Measurements from ENCODE around the gene POLD2. TPM values are rescaled to one million over a fixed set of nuclear protein-coding genes. Genes with fewer than 3 reads are reported as not detected.

POLD2 gene
- total RNA-seq, 1 donor from 2014 or later, result 42.0 TPM

DNA sequence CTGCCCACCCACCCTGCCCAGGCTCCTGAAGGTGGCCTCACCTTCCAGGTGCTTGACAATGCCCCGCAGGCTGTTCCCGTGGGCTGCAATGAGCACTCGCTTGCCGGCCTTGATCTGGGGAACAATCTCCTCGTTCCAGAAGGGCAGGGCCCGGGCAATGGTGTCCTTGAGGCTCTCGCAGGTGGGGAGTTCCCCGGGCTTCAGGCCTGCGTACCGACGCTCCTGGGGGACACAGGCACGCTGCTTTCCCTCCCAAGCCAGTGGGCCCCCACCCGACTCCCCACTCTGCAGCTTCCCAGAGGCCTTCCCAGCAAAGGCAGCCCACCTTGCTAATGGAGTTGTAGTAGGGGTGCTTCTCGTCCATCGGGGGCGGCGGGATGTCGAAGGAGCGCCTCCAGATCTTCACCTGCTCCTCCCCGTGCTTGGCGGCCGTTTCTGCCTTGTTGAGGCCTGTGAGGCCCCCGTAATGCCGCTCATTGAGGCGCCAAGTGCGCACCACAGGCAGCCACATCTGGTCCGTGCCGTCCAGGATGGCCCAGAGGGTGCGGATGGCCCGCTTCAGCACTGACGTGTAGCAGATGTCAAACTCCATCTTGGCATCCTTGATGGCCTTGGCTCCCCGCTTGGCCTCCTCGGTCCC, 58.4 kb downstream of the POLD2 start:
- H3K27ac ChIP-seq, result no peak overlapping the region
- H3K27me3 ChIP-seq, result no peaks in the 10 kb centered on the region
- intact Hi-C loops (cut with DNase I), result no loop called here
- no peak overlapping the region for H3K4me3 ChIP-seq
- TF ChIP-seq, protein P1, sequence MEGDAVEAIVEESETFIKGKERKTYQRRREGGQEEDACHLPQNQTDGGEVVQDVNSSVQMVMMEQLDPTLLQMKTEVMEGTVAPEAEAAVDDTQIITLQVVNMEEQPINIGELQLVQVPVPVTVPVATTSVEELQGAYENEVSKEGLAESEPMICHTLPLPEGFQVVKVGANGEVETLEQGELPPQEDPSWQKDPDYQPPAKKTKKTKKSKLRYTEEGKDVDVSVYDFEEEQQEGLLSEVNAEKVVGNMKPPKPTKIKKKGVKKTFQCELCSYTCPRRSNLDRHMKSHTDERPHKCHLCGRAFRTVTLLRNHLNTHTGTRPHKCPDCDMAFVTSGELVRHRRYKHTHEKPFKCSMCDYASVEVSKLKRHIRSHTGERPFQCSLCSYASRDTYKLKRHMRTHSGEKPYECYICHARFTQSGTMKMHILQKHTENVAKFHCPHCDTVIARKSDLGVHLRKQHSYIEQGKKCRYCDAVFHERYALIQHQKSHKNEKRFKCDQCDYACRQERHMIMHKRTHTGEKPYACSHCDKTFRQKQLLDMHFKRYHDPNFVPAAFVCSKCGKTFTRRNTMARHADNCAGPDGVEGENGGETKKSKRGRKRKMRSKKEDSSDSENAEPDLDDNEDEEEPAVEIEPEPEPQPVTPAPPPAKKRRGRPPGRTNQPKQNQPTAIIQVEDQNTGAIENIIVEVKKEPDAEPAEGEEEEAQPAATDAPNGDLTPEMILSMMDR (IDR thresholded peaks at IDR 0.05), result no peak
- peak in 1 of 2 donors; percentile 2 for TF ChIP-seq POLR2AphosphoS5 (IDR thresholded peaks at IDR 0.05; ENCODE audit: insufficient read depth in 1 of 2, low read depth in 1 of 2)
- H3K9me3 ChIP-seq, result no peaks in the 10 kb centered on the region
- H3K4me1 ChIP-seq, result peaks cover 23% of the 10 kb centered on the region
- peaks cover 0 to 19% of the 10 kb centered on the region in 2 donors for H3K36me3 ChIP-seq
- no peak for DNase-seq (ENCODE audit: extremely low spot score in 2 of 2)

Small RNA genes lying within 50 kb of the gene (microRNA-seq; reads per million reads assigned to microRNA genes)
- gene MIR6838 (ENCODE audit: borderline number of aligned reads, borderline replicate concordance), result not detected

Small RNA genes lying within 50 kb of the gene (small RNA-seq; reads per million reads assigned to genes)
- gene RNA5SP230, result not detected

Other genes with a start within 250 kb of the POLD2 start
- gene URGCP, start 217.0 kb downstream of the POLD2 start, total RNA-seq, result 21.1 TPM
- gene UBE2D4, start 197.1 kb downstream of the POLD2 start, total RNA-seq, result 25.5 TPM
- gene SPDYE1, start 125.7 kb downstream of the POLD2 start, total RNA-seq, result not detected
- 100 TPM for gene DBNL, start 78.8 kb downstream of the POLD2 start, total RNA-seq
- gene PGAM2, start 58.0 kb downstream of the POLD2 start, total RNA-seq, result not detected
- 31.4 TPM for gene POLM, start 41.0 kb downstream of the POLD2 start, total RNA-seq
- 321 TPM for gene AEBP1, start 19.2 kb downstream of the POLD2 start, total RNA-seq
- gene MYL7, start 17.8 kb upstream of the POLD2 start, total RNA-seq, result not detected
- 1.7 TPM for gene GCK, start 65.9 kb upstream of the POLD2 start, total RNA-seq
- gene YKT6, start 77.4 kb upstream of the POLD2 start, total RNA-seq, result 47.6 TPM
- 3.2 TPM for gene CAMK2B, start 202.0 kb upstream of the POLD2 start, total RNA-seq